ENCODE results near the gene CDH13.
A peak's percentile ranks its signal among the peaks of the same experiment; 100 is the strongest.

Gene CDH13

DNA sequence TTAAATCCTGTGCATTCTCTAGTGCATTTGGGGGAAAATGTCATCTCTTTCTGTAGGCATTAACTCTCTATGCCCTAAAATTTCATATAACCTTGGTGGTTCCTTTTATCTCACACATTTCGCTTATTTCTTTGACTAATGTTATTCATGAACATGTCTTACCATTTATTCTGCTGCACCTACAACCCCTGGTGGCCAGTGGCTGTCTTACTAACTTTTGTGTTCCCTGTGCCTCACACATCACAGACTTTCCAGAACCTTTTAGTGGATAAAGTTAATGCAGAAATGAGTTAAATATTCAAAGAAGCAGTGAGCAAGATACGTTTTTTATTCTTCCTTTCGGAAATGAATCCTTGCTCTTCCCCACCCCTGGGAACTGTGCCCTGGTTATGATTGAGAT lies 111.9 kb downstream of the CDH13 start (continued):
- no peak for TF ChIP-seq PPARA (CRISPR knock-in tag; IDR thresholded peaks at IDR 0.05; ENCODE audit: borderline replicate concordance)
- TF ChIP-seq OSR1 (CRISPR knock-in tag; IDR thresholded peaks at IDR 0.05) = no peak

DNA sequence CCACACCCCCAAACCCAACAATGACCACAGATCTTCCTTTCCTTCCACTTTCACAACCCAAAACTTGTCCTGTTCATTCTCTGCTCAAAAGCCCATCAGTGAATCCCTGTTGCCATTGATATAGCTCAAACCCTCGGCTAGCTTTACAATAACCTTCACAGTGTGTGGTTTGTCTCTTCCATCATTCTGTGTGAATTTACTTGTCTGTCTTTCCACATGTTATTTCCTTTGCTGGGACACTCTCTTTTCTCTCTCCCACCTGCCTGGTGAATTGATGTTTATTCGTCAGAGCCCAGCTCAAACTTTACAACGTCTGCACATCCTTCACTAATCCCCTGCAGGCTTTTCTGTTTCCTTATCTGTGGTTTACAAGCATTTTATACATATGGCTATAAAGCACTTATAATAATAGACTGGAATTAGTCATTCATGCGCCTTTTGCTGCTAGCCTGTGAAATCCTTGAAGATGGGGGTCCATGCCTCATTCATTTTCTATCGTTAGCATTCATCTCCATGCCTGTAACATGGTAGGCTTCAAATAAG lies 114.4 kb downstream of the CDH13 start:
- TF ChIP-seq ISL1 (CRISPR knock-in tag; IDR thresholded peaks at IDR 0.05) (no peak), PPARA (CRISPR knock-in tag; IDR thresholded peaks at IDR 0.05; ENCODE audit: borderline replicate concordance) (no peak), ZNF70 (CRISPR knock-in tag; IDR thresholded peaks at IDR 0.05) (no peak), ARNTL (CRISPR knock-in tag; IDR thresholded peaks at IDR 0.05; ENCODE audit: borderline replicate concordance, low read depth) (no peak)
- TF ChIP-seq, protein P1, sequence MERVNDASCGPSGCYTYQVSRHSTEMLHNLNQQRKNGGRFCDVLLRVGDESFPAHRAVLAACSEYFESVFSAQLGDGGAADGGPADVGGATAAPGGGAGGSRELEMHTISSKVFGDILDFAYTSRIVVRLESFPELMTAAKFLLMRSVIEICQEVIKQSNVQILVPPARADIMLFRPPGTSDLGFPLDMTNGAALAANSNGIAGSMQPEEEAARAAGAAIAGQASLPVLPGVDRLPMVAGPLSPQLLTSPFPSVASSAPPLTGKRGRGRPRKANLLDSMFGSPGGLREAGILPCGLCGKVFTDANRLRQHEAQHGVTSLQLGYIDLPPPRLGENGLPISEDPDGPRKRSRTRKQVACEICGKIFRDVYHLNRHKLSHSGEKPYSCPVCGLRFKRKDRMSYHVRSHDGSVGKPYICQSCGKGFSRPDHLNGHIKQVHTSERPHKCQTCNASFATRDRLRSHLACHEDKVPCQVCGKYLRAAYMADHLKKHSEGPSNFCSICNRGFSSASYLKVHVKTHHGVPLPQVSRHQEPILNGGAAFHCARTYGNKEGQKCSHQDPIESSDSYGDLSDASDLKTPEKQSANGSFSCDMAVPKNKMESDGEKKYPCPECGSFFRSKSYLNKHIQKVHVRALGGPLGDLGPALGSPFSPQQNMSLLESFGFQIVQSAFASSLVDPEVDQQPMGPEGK (CRISPR knock-in tag; IDR thresholded peaks at IDR 0.05; ENCODE audit: borderline replicate concordance) = no peak
- no peak for ATAC-seq

DNA sequence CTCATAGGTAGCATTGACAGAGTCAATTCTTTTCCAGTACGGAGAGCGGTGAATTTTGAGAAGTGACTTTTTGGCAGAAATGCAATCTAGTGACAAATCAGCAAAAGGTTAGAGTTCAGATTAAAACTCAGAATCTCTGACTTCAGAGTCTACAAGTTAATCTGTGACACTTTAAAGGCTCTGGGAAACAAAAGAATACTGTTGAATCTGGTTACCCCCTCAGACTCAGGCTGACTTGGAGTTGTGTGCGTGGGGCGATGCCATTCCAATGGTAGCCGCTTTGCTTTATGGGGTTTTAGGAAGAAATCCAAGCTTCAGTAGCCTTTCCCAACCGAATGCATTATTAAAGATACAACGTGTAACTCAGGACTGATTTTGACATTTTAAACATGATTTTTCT lies 118.2 kb downstream of the CDH13 start:
- ATAC-seq = no peak
- TF ChIP-seq ARNTL (CRISPR knock-in tag; IDR thresholded peaks at IDR 0.05; ENCODE audit: borderline replicate concordance, low read depth) (no peak), ZNF70 (CRISPR knock-in tag; IDR thresholded peaks at IDR 0.05) (no peak), ZNF8 (CRISPR knock-in tag; IDR thresholded peaks at IDR 0.05) (no peak), RARB (CRISPR knock-in tag; IDR thresholded peaks at IDR 0.05) (no peak), ZNF565 (CRISPR knock-in tag; conservative IDR thresholded peaks at IDR 0.05; ENCODE audit: low read depth) (no peak), OSR1 (CRISPR knock-in tag; IDR thresholded peaks at IDR 0.05) (no peak), ZFP30 (CRISPR knock-in tag; IDR thresholded peaks at IDR 0.05) (no peak), TSHZ2 (CRISPR knock-in tag; IDR thresholded peaks at IDR 0.05) (no peak)
- TF ChIP-seq, protein P2, sequence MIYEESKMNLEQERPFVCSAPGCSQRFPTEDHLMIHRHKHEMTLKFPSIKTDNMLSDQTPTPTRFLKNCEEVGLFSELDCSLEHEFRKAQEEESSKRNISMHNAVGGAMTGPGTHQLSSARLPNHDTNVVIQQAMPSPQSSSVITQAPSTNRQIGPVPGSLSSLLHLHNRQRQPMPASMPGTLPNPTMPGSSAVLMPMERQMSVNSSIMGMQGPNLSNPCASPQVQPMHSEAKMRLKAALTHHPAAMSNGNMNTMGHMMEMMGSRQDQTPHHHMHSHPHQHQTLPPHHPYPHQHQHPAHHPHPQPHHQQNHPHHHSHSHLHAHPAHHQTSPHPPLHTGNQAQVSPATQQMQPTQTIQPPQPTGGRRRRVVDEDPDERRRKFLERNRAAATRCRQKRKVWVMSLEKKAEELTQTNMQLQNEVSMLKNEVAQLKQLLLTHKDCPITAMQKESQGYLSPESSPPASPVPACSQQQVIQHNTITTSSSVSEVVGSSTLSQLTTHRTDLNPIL (CRISPR knock-in tag; IDR thresholded peaks at IDR 0.05; ENCODE audit: low read depth) = no peak
- TF ChIP-seq, protein P3, sequence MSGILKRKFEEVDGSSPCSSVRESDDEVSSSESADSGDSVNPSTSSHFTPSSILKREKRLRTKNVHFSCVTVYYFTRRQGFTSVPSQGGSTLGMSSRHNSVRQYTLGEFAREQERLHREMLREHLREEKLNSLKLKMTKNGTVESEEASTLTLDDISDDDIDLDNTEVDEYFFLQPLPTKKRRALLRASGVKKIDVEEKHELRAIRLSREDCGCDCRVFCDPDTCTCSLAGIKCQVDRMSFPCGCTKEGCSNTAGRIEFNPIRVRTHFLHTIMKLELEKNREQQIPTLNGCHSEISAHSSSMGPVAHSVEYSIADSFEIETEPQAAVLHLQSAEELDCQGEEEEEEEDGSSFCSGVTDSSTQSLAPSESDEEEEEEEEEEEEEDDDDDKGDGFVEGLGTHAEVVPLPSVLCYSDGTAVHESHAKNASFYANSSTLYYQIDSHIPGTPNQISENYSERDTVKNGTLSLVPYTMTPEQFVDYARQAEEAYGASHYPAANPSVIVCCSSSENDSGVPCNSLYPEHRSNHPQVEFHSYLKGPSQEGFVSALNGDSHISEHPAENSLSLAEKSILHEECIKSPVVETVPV (CRISPR knock-in tag; IDR thresholded peaks at IDR 0.05) = no peak

- ATAC-seq = peak; percentile 63
Observed at GRCh38 chr16:82748026-82748425, 121.3 kb downstream of the CDH13 start.

More at GRCh38 chr16:82748026-82748425, 121.3 kb downstream of the CDH13 start:
- TF ChIP-seq CSDC2 (CRISPR knock-in tag; IDR thresholded peaks at IDR 0.05) = no peak
- no peak for TF ChIP-seq ZNF565 (CRISPR knock-in tag; conservative IDR thresholded peaks at IDR 0.05; ENCODE audit: low read depth)
- TF ChIP-seq ZC3H10 (CRISPR knock-in tag; IDR thresholded peaks at IDR 0.05) = no peak
- TF ChIP-seq ZFP3 (CRISPR knock-in tag; IDR thresholded peaks at IDR 0.05) = no peak
- no peak for TF ChIP-seq POU6F1 (CRISPR knock-in tag; IDR thresholded peaks at IDR 0.05; ENCODE audit: borderline replicate concordance, low read depth)
- TF ChIP-seq ESRRG (CRISPR knock-in tag; IDR thresholded peaks at IDR 0.05) = no peak
- TF ChIP-seq RARB (CRISPR knock-in tag; IDR thresholded peaks at IDR 0.05) = no peak
- TF ChIP-seq, protein P3 (CRISPR knock-in tag; IDR thresholded peaks at IDR 0.05) = no peak
- TF ChIP-seq ISL1 (CRISPR knock-in tag; IDR thresholded peaks at IDR 0.05) = no peak
- no peak for TF ChIP-seq TOX (CRISPR knock-in tag; IDR thresholded peaks at IDR 0.05; ENCODE audit: borderline replicate concordance)
- TF ChIP-seq ZNF70 (CRISPR knock-in tag; IDR thresholded peaks at IDR 0.05) = no peak

Measured in SK-N-SH treated with all-trans-retinoic acid at 6 μM for 48 hours (cell line).